PC-3 (cell line): ENCODE results near the gene QARS1.

Source experiments
- CTCF ChIP-seq: fragments of 300-600 bp; sonication (generic); conservative IDR thresholded peaks from 2 replicates; pipeline ENCODE4 v1.5.1; 2017; ENCODE audit warnings: antibody characterized with exemption, low read depth, mild to moderate bottlenecking, low read length
- EZH2 ChIP-seq: fragments of 300-600 bp; sonication (generic); IDR thresholded peaks from one replicate; pipeline ENCODE4 v1.6.1; 2017; ENCODE audit warnings: antibody characterized with exemption, mild to moderate bottlenecking, low read length; ENCODE audit not compliant: unreplicated experiment
- EZH2phosphoT487 ChIP-seq: fragments of 300-600 bp; sonication (generic); IDR thresholded peaks from 2 replicates; pipeline ENCODE4 v1.6.1; 2018; ENCODE audit warnings: mild to moderate bottlenecking, antibody characterized with exemption, low read length, borderline replicate concordance

- no peak for TF ChIP-seq CTCF
- no peak for TF ChIP-seq EZH2phosphoT487
- TF ChIP-seq EZH2 = no peak
Observed at GRCh38 chr3:49120096-49120437, 15.5 kb upstream of the QARS1 start.
